HG02840 (cell line): Measurements from ENCODE around the gene MAL.

Source experiments
- ATAC-seq: cut with Tn5 transposase; IDR thresholded peaks from one replicate; pipeline ENCODE4 v1.9.1; 2021; ENCODE audit warnings: mild to moderate bottlenecking, moderate library complexity, moderate number of reproducible peaks; ENCODE audit not compliant: unreplicated experiment, low FRiP score

Gene MAL

DNA sequence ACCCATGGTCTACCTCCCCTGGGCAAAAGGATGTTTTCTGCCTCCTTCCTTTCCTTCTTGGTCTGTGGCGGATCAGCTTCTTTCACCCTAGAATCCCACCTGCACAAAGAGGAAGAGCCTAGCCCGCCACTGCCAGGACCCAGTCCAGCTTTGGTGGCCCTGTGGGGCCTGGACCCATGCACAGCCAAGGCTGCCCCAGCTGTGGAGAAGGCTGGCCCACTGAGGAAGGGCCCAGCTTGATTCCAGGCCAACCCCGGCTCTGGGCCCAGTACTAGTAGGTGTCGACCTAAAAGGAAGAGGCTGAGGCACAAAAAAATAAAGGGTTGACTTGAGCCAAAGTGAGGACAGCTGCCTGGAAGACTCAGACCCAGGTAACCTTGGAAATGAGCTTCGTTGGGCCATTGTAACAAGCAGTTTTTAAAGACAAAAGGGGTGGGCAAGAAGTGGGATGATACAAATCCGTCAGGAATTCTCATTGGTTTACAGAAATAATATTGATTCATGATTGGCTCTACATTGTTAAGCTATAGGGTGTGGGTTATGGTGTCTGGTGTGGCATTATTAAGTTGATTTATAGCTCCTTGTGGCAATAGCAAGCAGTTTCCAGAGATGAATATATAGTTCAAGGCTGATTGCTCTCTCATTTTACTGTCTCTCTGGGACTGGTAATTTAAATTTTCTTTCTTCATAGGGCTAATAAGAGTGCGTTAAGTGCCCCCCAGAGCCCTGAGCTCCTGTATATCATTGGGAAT lies 29.8 kb upstream of the MAL start:
- no peak for ATAC-seq

DNA sequence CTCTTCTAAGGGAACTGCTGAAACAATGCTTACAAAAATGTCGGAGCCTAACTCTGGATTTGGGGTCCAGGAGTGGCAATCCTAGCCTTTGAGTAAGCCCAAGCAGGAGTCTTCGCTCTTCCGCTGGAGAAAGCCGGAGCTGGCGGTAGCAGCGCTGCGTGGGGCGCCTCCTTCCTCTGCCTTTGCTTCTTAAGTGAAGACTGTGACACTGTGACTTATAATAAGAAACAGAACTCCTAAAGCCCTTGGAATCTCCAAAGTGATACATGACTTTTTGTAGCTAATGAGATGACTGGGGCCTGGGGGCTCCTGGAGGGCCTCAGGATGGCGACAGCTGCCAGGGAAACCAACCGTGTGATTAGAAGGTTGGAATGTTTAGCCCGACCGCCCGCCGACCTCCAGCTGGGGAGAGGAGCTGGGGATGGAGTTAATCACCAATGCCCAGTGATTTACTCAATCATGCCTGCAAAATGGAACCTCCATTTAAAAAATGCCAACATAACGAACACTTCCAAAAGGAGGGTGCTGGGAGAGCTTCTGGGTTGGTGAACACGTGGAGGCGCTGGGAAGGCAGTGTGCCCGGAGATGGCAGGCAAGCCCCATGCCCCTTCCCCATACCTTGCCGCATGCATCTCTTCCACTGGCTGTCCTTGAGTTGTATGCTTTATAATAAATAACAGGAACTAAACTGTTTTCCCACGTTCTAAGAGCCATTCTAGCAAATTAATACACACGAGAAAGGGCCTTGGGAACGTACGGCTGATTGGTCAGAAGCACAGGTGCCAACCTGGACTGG lies 29.0 kb upstream of the MAL start:
- no peak for ATAC-seq

DNA sequence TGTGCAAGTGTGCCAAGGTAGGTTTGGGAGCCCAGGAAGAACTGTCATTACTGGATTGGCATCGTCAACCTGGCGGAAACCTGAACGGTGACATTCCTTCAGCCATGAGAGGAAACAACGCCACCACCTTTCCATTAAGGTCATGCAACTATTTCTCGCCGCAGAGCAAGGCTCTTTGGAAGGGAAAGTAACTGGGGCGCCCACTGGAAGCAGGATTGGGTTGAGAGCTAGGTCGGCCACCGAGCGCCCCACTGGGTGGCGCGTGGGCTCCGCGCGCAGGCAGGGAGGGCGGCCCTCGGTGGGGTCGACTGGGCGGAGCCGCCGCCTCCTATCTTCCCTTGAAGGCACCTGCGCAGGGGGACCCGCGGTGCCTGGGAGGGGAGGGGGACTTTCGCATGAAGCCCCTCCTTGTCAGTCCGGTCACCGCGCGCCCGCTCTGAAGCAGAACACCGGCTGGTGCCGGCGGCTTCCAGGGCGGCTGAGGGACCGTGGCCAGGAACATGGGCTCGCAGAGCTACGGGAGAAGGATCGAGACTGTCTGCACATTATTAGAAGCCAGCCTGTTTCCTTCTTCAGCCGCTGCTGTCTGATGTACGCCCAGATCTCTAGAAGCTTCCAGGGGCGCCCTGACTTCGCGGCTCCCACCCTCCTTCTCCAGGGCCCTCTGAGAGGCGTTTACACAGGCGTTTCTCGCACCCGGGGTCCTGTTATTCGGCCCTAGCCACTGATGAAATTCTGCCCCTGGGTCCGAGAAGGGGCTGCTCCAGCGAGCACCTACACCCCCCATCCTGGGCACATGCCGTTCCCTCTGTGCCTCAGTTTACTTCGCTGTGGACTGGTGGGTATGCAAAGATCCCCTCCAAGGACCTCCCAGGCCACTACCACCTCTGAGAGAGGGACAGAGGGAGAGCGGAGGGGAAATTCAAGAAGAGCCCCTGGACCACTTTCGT lies 27.3 kb upstream of the MAL start:
- ATAC-seq = no peak

DNA sequence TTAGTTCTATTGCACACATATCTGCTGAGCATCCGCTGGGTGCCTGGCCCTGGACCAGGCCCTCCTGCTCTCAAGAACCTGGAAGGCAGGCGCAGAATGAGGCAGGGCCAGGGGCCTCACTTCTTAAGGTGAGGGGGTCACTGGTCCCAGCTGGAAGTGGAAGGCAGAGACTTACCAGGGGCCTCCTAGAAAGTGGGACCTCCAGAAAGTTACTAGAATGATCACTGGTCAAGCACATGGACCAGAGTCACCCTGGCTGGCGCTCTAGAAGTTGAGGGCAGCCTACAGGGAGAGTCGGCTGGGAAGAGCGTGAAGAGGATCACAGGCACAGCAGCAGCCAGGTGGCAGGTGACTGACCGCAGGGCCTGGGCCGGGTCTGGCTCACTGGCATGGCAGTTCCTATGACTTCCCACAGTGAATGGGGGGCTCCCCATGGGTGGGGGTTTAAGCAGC lies 26.1 kb upstream of the MAL start:
- no peak for ATAC-seq

DNA sequence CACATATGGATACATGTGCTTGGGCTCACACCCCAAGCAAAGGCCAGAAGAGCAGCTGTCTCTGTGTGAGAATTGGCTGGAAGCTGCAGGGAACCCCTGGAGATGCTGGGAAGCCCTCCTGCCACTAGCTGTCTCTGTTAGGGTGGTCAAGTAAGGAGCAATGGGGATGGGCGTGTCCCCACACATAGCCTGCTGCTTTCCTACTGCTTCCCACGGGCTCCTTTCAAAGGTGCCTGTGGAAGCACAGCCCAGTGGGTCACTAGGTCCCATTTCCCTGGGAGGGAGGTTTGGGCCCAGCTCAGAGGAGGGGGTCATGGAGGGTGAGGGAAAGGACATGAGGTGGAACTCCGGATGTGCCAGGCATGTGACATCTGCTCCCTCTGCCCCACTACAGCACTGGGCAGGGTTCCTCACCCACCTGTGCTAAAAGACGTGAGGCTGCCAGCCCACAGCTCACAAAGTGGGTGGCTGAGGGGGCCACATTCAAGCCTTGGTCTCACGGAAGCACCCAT lies 24.4 kb upstream of the MAL start:
- ATAC-seq = no peak

DNA sequence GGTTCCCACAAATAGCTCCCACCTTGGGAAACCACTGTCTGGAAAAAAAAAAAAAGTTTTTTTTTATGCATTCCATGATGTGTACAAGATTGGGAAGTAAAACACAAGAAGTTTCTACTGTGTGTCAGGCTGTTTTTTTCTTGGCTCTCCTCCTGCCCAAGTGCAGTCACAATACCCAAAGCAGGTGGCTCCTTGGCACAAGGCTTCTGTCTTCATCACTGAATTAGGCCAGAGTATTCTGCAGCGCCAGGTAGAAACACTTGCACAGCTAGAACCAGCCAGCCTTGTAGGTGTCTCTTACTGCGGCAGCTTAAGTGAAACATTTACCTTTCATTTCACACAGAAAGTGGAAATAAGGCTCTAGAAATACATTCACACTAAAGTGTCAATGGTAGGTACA lies 23.8 kb upstream of the MAL start:
- no peak for ATAC-seq

DNA sequence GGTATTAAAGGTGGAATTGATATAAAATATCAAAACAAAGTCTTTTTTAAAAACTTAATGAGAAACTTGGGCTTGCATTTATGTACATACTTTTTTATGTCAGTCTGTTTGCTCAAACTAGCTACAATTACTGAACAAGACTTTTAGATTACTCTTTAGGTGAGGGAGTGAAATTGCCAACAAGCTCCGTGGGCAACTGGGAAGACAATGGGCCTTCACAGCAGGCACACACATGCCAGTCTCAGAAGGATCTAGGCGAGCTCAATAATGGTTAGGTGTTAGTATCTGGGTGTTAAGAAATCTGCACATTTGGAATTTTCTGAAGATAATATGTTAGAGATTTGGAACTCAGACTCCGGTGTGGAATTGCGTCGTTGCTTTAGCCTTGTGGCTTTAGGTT lies 23.0 kb upstream of the MAL start:
- ATAC-seq = no peak

DNA sequence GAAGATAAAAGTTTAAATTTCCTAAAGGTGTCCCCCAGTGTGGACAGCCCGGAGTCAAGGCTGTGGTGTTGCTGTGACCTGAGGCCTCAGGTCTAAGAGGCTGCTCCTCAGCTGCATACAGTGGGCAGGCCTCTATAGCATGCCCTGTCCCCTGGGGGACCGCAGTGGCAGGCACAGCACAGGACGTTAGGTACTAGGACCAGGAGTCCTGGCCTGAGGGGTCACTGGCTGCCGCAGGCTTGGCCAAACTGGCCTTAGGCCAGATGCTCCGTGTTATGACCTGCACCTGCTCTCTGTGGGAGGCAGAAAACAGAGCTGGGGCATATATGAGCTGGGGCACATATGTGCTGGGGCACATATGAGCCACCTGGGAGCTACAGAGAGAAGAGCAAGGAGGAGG lies 21.2 kb upstream of the MAL start:
- ATAC-seq = no peak

DNA sequence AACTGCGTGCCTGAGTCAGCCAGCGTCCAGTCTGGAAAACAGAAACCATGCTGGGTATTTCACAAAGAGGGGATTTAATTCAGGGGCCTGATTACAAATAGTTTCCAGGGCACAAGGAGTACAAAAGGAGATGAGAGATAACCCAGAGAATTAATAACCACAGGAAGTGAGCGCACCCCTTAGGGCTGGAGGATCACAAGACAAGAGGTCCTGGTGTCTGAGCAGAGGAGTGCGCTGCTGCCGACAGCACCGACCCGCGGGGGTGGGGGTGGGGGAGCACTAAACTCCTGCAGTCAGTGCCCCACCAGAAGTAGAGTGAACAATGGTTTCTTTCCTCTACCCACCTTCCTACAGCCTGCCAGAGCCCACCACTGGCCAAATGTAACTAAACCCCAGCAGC lies 20.8 kb upstream of the MAL start:
- no peak for ATAC-seq

DNA sequence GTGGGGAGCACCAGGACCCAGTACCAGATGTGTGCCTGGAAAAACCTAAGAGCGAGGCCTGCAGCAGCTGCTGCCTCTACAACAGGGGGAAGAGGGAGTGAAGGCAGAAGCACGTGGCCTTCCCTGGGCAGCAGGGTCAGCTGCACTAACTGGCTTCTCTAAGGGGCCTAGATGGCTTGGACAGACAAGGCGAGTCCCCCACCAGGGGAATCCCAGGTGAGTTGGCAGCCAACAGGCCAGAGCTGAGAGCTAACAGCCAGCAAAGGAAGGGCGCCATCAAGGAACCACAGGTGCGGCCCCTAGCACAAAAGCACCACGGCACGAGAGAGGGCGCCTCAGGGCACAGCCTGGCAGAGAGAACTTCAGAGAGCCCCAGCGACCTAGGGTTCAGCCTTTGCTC lies 19.8 kb upstream of the MAL start:
- no peak for ATAC-seq

DNA sequence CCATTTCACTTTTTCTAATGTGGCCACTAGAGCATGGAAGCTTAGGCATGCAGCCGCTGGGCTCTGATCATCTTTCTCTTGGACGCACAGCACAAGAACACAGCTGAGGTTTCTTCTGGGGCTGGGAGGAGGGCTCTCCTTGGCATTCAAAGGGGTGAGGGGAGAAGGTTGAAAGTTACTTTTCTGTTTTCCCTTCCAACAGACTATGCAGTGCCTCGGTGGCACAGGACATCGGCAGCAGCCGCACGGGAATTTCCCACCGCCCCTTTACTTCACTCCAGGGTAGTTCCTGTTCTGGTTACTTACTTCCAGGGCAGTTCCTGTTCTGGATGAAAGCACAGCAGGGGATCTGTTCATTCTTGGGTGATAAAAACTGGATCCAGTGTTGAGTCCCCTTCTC lies 18.9 kb upstream of the MAL start:
- no peak for ATAC-seq

DNA sequence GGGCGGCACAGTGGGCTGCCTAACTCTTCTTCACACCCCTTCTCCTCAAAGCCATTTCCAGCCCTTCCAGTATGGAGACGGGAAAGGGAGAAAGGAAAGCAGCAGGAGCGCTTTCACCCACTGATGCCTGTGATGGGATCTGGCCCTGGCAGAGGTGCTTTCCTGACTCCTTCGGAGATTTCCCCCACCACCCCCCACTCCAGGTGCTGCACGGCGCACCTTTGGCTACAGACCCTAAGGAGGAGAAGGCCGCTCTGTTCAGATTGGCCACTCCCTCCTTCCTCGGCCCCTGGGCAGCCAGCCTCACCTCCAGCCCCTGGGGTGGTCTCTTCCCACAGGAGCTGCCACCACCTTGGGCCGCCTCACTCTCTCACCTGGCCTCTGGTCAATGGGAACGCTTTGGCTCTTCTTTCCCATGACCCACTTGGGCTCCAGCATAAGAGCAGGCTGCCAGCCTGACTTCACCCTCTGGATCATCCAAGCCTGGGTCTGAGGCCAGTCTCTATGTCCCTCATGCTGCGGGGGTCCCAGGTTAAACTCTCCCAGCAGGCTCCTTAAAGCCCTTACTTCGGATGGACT lies 18.4 kb upstream of the MAL start:
- ATAC-seq = no peak

DNA sequence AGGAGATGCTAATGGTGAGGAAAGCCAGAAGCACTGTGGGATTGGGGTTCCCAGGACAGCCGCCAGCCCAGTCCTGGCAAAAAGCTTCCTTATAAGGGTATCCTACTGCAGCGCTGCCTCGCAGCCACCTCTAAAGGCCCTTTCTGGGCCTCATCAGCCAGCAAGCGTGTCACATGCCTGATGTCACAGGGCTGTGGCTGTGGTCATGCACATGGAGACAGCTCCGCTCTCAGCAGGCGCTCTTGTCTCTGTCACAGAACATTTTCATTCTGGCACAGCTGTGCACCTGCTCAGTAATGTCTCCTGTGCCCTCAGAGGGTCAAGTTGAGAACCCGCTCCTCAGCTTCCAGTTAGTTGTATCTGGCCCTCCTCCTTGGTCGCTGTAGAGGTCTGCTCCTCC lies 17.7 kb upstream of the MAL start:
- no peak for ATAC-seq

DNA sequence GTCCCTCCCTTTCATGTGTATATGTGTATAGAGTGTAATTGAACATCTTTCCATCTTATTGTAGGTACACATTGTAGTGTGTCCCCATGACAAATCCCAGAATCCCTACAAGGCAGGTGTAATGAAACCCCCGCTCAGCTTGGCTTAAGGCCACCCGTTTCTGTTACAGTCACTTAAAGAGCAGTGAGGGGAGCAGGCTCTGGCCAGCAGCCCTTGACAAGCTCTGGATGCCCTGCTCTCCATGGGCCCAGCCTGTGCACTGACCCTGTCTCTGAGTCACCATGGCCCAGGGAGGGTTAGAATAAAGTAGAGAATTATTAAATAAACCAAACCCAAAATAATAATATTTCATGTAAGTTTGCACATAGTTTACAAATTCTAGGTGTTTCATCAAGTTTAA lies 17.2 kb upstream of the MAL start:
- ATAC-seq = no peak

DNA sequence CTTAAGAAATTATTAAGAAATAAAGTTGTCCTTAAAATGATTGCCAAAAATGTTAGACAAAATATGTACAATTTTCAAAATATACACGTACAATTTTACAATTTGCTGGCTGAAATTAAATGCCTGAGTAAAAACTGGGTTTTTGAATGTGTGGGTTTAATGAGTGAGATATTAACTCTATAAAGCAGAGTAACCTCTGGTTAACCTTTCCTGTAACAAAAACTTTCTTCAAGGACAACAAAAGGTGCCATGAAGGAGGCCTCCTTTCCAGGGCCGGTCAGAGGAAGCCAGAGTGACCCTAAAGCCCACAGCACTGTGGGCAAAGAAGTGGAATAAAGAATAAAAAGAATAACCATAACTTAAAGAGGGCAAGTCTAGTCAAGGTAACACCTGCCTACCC lies 16.5 kb upstream of the MAL start:
- no peak for ATAC-seq

DNA sequence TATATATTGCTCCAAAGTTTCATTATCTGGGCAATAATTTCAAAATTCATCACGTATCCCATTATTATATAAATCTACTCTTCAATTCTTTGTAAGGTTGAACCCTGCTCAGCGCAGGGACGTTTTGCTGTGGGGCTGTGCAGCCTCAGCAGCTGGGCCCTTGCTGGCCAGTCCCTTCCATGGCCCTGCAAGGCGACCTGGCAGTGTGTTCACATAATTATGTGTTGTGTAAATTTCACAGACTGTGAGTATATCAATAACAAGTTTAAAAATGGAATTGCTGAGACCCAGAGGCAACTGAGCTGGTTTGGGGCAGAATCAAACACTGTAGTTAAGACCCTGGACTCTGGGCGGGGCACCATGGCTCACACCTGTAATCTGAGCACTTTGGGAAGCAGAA lies 16.1 kb upstream of the MAL start:
- ATAC-seq = no peak

DNA sequence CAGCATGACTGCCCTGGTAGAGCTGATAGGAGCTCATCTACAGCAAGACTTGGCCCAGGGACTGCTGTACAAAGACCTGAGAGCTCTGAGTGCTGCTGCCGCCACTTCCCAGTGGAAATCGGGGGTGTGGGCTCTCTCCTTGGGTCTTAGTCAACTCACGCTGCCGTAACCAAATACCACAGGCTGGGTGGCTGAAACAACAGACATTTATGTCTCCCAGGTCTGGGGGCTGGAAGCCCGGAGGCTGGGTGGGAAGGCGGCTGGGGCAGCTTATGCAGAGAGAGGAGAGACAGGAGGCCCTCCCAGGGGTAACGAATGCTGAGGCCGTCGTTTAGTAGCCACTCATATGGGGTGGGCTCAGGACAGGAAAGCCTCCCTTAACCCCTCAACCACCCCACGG lies 15.4 kb upstream of the MAL start:
- ATAC-seq = no peak

DNA sequence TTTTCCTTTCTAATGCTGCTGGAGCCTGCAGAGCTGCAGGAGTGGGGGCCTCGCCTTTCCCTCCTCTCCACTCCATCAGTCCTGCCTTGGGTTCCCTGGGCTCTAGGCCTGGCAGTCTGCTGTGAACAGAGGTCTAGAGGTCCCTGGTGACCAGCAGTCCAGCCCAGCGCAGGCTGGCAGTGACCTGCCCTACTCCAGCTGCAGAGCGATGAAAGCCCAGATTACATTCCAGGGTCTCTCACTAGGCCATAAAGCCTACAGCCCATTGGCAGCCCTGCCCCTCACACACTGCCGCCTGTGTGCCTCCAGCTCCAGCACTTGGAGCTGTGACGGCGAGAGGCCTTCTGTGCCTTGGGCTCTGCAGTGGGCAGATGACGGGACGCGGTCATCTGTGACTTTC lies 14.8 kb upstream of the MAL start:
- ATAC-seq = no peak

DNA sequence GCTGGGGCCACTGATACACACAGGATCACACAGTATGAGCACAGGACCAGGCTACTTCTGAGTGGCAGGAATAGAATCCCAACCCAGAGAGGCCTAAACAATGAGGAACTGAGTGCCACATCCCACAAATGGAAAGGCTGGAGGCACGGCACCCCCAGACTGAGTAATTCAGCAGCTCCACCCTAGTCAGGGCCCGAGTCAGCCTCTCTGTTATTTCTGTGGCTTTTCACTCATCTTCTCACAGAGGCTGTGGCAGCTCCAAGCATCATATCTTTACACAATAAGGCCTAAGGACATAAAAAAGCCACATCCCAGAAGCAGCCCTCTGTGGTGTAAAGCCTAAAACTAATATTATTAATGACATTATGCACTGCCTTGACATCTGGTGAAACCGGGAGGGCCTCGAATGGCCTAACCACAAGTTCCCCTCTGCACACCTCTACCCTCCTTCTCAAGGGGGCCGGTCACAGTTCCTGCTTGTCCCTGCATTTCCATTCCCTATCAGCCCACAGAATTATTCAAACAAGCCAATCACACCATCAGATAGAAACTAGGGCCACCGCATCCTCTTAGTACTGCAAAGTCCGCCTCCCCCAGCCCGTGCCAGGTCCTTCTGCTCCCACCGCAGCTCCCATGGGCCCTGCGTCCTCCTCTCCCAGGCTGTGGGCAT lies 12.5 kb upstream of the MAL start:
- ATAC-seq = no peak

DNA sequence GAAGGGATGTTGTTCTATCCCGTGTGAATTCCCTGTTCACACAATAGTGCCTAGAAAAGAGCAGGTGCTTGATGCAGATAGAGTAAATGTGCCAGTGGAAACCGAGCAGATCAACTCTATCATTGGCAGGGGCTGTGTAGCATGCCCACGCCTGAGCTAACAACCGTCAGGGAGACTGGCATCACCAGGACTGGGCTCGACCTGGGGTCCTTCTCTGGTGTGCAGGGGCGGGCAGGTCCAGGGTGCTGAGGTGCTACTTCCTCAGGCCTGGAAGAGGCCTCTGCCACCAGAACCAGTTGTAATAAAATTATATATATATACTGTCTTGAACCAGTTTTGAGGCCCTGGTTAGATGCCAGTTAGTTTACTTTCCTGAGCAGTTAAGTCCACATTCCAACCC lies 11.8 kb upstream of the MAL start:
- ATAC-seq = no peak
